AG04450 (cell line): ENCODE data around the gene TRIO. TPM values are rescaled to one million over a fixed set of nuclear protein-coding genes. Genes with fewer than 3 reads are reported as not detected.
A peak's percentile ranks its signal among the peaks of the same experiment; 100 is the strongest.

Experiments used
- CTCF ChIA-PET: fragments of 300-600, 350-600 bp; formaldehyde crosslinking; extraction: SDS; loops from one replicate; lab custom pipeline; 2022; ENCODE audit warnings: antibody characterized with exemption, inconsistent platforms; lab: Charles Lee
- POLR2A ChIA-PET: fragments of 350-600 bp; formaldehyde crosslinking; extraction: SDS; loops from one replicate; lab custom pipeline; 2021; ENCODE audit warnings: antibody characterized with exemption, inconsistent platforms; lab: Yijun Ruan, JAX
- DNase-seq: peaks from one replicate; pipeline ENCODE4 v3.0.0-alpha.2; 2011; ENCODE audit warnings: low read depth, low spot score
- H3K27ac ChIP-seq: one replicate; pipeline ENCODE4 v1.5.1; 2012; ENCODE audit warnings: low read depth, low read length, control low read depth
- H3K27me3 ChIP-seq: one replicate; pipeline ENCODE4 v1.6.0; 2012; ENCODE audit warnings: low read length; ENCODE audit not compliant: control insufficient read depth, insufficient read depth
- H3K4me3 ChIP-seq: 2 replicates; pipeline ENCODE4 v1.5.1; 2011; ENCODE audit warnings: mild to moderate bottlenecking, low read depth, low read length, control low read depth
- H3K9me3 ChIP-seq: 2 replicates; pipeline ENCODE4 v1.5.1; 2012; ENCODE audit warnings: low read length; ENCODE audit not compliant: control insufficient read depth, insufficient read depth
- CTCF ChIP-seq: IDR thresholded peaks from 2 replicates; pipeline ENCODE4 v1.5.1; 2011; ENCODE audit warnings: low read depth, low read length, control low read depth, inconsistent platforms
- polyA plus RNA-seq: library from polyadenylated mRNA; depleted of rRNA; stranded (reverse); fragments of >200 nt; gene quantifications from 2 replicates; pipeline ENCODE4 v1.2.3, GENCODE V29; 2011

Gene TRIO
- polyA plus RNA-seq, 1 experiment: 268 TPM

DNA sequence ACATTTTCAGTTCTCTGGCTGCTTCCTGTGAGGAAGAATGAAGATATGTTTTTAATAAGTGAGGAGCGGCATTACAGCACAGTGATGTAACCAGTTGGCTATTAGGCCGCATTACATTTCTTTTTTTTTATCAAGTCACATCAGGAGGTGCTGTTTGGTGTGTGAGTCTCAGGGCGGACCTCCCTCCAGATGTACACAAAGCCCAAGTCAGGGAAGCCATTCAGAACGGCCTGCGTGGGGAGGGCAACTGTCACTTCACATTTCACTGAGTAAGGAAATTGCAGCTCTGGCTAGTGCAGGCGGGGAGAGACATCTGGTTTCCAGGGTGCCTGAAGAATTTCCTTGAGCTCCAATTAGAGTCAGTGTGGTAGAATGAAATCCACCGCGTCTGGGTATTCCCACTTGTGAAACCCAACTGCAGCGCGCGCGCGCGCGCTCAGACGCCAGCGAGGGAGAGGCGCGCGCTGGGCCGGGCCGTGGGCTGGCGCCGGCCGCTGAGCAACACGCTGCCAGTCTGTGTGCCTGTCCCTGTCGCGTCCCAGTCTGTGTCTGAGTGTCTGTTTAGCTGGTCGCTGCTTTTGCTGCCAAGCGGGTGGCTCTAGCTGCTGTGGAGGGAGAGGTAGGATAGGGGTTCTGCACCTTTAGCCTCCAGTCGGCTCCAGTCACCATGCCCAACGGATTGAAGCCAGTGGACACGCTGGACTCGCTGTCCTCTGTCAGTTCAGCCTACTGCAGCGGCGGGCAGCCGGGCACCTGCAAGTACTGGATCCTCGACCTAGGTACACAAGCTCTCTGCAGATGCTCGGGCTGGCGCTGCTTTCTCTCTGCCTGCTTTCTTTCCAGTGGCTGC is 297.7 kb downstream of the TRIO start:
- ChIA-PET POLR2A (interaction anchor here (0.8 to 1.3 kb wide), 4 partner anchors 9 to 34 kb away, joined by 3 to 7 read pairs (median 4); no protein-coding TSS in a partner anchor), CTCF (interaction anchor here (0.5 to 1.4 kb wide), 2 partner anchors 19 to 42 kb away, joined by 4 read pairs; no protein-coding TSS in a partner anchor)
- Histone ChIP-seq H3K27me3 (no peaks in the 10 kb centered on the region), H3K27ac (peak overlapping the region; percentile 95), H3K4me3 (peak overlapping the region; percentile 64), H3K9me3 (no peaks in the 10 kb centered on the region)
- no peak for TF ChIP-seq CTCF
- peak; percentile 89 for DNase-seq

GRCh38 chr5:14441641-14442040 is 298.5 kb downstream of the TRIO start:
- H3K27ac ChIP-seq: no peak overlapping the region
- ChIA-PET CTCF (interaction anchor here (1.4 kb wide), 1 partner anchor 42 kb away, joined by 4 read pairs; no protein-coding TSS in a partner anchor), POLR2A (interaction anchor here (0.8 to 1.3 kb wide), 3 partner anchors 8 to 33 kb away, joined by 3 to 7 read pairs (median 3); no protein-coding TSS in a partner anchor)
- peak overlapping the region; percentile 64 for H3K4me3 ChIP-seq
- no peak for DNase-seq
- TF ChIP-seq CTCF: no peak
- no peaks in the 10 kb centered on the region for H3K27me3 ChIP-seq
- no peaks in the 10 kb centered on the region for H3K9me3 ChIP-seq

DNA sequence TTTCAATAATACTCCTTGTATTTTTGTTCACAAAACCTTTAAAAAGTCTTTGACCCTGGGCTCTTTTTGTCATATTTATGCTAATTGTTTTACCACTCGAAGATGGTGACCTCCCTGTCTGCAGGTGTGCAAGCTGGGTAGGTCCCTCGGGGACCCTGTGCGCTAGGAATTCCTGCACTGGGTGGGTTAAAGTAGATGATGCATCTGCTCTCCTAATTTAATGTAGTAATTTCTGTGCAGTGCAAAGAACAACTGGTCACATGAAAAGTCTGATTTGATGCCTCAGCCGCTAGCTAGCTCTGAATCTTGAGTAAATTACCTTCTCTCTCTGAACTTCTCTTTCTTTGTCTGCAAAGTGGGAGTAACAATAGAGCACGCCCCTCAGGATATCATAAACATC is 299.4 kb downstream of the TRIO start:
- Histone ChIP-seq H3K9me3 (no peaks in the 10 kb centered on the region), H3K27ac (no peak overlapping the region), H3K4me3 (no peak overlapping the region), H3K27me3 (no peaks in the 10 kb centered on the region)
- ChIA-PET POLR2A (no interaction called here), CTCF (no interaction called here)
- TF ChIP-seq CTCF: no peak
- no peak for DNase-seq

GRCh38 chr5:14443671-14444093 is 300.5 kb downstream of the TRIO start:
- no peaks in the 10 kb centered on the region for H3K9me3 ChIP-seq
- H3K4me3 ChIP-seq: no peak overlapping the region
- H3K27me3 ChIP-seq: no peaks in the 10 kb centered on the region
- TF ChIP-seq CTCF: no peak
- no peak for DNase-seq
- ChIA-PET POLR2A (no interaction called here), CTCF (no interaction called here)
- H3K27ac ChIP-seq: no peak overlapping the region

GRCh38 chr5:14444161-14444560 is 301.0 kb downstream of the TRIO start:
- POLR2A ChIA-PET: interaction anchor here (0.6 kb wide), 1 partner anchor 35 kb away, joined by 3 read pairs; no protein-coding TSS in a partner anchor

More at GRCh38 chr5:14444161-14444560, 301.0 kb downstream of the TRIO start:
- no peak for DNase-seq
- Histone ChIP-seq H3K27me3 (no peaks in the 10 kb centered on the region), H3K4me3 (no peak overlapping the region), H3K9me3 (no peaks in the 10 kb centered on the region), H3K27ac (no peak overlapping the region)
- no peak for TF ChIP-seq CTCF
- CTCF ChIA-PET: no interaction called here
